NCI-H69 (cell line): Measurements from ENCODE around the gene CNNM2.
"Not testable (repeated sequence)": the region's sequence is repeated elsewhere in the genome, so short reads cannot be mapped to it uniquely, and the experiment has no call there.

Experiments used
- DNase-seq: peaks from one replicate; lab custom pipeline; 2025; lab: John Stamatoyannopoulos, UW

CNNM2 gene

DNA sequence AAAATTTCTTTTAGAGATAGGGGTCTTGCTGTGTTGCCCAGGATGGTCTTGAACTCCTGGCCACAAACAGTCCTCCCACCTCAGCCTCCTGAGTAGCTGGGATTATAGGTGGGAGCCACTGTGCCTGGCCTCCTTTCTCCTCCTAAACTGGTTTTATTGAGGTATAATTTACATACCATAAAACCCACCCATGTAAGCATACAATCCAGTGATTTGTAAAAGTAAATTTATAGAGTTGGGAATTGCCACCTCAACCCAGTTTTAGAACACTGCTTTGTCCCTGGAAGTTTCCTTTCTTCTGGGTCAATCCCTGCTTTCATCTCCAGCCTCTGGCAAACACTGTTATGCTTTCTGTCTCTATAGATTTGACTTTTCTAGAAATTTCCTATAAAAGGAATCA, 49.0 kb downstream of the CNNM2 start:
- no peak for DNase-seq

GRCh38 chr10:102970562-102971340, 52.7 kb downstream of the CNNM2 start:
- DNase-seq = no peak

GRCh38 chr10:102975483-102976379, 57.6 kb downstream of the CNNM2 start:
- no peak for DNase-seq

DNA sequence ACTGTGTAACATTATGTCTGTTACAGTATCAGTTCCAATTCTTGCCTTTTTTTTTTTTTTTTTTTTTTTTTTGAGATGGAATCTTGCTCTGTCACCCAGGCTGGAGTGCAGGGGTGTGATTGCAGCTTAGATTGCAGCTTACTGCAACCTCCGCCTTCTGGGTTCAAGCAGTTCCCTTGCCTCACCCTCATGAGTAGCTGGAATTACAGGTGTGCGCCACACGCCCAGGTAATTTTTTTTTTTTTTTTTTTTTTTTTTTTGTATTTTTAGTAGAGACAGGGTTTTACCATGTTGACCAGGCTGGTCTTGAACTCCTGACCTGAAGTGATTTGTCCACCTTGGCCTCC, 58.3 kb downstream of the CNNM2 start:
- DNase-seq = not testable (repeated sequence)

DNA sequence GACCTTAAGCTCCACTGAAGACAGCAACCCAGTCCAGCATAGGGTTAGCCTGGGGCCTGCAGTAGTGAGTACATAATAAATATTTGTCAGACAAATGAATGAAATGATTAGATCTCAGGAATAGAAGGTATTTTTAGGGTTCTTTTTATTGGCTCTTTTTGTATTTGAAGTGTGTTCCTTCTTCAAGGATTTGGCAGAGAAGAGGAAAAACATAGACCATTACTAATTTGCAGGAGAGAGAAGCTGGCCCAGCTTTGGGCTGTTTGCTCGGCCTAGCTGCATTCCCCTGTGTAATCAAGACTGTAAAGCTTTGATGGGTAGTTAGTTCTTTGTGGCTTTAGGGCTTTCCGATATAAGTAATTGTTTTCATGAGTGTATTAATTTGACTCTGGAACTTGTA, 64.2 kb downstream of the CNNM2 start:
- DNase-seq = no peak

DNA sequence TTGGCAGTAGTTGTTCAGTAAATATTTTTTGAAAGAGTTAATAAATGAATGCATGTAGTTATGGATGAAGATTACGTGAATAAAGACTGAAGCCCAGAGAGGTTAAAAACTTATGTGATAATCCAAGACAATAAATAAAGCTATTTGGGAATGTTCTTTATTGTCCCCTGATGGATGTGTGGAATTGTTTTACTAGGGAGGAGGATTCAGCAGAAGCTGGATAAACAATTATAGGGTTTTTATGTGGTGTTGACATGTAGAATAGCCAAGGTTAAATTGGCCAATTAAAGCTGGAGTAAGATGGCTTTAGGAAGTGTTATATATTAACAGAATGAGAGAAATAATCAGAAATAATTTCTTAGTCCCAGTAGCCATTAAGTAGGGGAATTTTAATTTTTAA, 66.0 kb downstream of the CNNM2 start:
- no peak for DNase-seq

GRCh38 chr10:102985811-102986210, 67.7 kb downstream of the CNNM2 start:
- DNase-seq = no peak

- DNase-seq = no peak
These were observed 70.6 kb downstream of the CNNM2 start for GRCh38 chr10:102988404-102989314.

DNA sequence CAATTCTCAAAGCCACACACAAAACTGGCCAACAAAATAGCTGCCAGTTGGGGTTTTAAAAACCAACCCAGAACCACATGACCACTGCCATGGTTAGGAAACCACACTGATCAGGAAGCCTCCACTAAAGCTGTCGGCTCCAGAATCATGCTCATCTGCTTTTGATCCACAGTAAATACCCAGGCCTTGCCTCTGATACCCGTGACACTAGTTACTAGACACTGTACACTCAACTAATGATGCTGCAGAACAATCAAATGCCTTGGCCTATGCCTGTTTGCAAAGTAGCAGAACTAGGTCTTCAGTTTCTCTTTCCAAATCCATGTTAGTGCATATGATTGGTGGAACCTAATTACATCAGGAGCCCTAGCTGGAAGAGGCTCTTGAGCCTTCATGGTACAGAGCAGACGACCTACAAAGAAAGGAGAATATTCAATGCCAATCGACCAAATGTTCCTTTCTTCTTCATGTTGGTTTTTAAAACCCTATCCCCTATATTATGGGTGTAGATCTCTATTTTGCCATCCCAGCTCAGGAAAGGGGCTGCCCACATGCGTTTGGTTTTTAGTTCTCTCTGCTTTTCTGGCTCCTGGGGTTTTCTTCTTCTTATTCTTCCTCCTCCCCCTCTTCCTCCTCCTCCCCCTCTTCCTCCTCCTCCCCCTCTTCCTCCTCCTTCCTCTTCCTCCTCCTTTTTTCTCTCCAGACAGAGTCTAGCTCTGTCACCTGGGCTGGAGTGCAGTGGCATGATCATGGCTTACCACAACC, 76.6 kb downstream of the CNNM2 start:
- DNase-seq = no peak

DNA sequence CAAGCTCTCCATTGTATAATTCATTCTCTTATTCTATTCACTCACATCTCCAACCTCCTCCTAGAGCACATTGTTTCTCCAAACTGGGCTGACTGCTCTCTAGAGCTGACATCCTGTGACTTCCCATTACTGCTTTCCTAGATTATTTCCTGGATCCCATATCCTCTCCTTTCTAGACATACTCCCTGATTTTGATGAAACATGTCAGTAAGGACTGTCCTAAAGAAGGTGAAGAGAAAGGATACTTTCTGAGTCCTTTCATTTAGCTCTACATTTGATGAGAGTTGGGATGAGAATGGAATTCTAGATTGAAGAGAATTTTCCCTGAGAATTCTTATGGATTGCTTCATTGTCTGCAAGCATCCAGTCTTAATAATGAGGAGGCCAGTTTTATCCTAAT, 78.8 kb downstream of the CNNM2 start:
- DNase-seq = no peak

DNA sequence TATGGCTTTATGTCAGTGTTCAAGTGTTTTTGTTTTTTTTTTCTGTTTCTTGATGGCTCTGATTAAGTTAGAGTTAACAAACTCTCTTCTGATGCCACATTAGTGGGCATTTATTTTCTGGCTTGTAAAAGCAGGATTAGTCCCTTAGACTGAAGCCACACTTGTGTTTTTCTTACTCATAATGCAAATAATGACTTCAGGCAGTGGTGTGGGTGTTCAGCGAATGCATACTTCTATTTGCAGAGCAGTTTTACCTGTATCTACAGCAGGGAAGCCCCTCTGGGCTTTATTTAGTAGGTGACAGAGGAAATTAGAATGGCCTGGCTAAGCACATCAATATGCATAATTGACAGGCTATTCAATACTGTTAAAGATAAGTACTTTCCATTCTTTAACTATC, 79.9 kb downstream of the CNNM2 start:
- DNase-seq = peak; percentile 32

DNA sequence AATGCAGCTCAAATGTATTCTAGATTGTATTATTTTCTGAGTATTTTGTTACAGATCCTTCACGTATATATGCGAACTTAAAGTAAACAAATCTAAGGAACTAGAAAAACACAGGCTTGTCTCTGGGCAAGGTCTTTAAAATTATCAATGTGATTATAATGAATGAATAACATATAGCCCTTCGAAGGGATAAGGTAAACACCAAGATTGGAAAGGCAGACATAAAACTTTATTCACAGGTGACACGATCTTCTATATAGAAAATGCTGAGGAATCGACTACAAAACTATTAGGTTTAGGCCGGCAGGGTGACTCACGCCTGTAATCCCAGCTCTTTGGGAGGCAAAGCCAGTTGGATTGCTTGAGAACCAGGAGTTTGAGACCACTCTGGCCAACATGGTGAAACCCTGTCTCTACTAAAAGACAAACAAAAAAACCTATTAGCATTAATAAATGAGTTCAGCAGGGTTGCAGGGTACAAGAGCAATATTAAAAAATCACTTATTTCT, 80.4 kb downstream of the CNNM2 start:
- DNase-seq = no peak

DNA sequence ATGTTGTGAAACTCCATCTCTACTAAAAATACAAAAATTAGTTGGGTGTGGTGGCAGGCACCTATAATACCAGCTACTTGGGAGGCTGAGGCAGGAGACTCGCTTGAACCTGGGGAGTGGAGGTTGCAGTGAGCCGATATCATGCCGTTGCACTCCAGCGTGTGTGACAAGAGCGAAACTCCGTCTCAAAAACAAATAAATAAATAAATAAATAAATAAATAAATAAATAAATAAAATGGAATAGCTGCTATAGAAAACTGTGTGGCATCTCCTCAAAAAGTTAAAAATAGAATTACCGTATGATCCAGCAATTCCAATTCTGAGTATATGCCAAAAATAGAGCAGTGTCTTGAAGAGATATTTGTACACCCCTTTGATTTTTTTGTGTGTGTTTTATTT, 82.0 kb downstream of the CNNM2 start:
- DNase-seq = not testable (repeated sequence)

DNA sequence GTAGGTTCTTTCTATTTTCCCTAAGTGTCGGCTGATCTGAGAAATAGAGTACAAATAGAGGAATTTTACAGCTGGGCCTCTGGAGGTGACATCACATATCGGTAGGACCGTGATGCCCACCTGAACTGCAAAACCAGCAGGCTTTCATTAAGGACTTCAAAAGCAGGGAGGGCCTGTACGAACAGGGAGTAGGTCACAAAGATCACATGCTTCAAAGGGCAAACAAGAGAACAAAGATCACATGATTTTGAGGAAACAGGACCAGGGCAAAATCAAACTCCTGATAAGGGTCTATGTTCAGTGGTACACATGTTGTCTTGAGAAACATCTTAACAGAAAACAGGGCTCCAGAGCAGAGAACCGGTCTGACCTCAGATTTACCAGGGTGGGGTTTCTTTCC, 88.9 kb downstream of the CNNM2 start:
- no peak for DNase-seq

GRCh38 chr10:103013416-103013815, 95.3 kb downstream of the CNNM2 start:
- no peak for DNase-seq

GRCh38 chr10:103019425-103019824, 101.3 kb downstream of the CNNM2 start:
- no peak for DNase-seq

DNA sequence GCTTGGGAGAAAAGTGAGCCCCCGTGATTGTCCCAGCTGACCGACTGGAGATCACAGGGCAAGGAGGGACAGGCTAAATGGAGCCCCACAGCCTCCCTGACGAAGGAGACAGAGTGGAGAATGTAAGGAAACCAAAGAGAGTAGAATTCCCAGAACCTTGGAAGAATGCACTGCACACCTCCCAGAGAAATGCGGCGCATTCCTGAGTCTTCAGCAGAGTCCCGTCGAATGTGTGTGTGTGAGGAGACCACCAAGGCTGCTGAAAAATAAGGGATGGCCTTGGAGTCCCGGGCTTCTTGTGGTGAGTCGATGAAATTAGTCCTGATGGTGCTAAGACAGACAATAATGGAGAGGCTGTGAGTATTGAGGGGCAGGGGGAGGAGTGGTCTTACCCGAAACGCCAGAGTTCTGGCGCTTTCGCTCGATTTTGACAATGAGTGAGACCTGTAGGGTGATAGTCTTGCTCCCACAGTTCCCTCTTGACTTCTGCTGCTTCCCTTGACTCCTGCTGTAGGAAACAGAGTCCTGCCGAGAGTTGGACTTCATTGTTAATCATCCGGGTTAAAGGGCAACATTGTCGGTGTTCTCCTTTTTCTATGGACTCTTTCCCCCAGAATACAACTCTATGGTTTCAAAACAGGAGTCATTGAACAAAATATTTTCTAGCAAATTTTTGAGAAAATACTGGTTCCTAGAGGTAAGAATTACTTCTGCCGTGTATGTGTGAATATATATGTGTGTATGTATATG, 103.2 kb downstream of the CNNM2 start:
- no peak for DNase-seq

GRCh38 chr10:103021900-103022293, 103.8 kb downstream of the CNNM2 start:
- DNase-seq = no peak

- DNase-seq = no peak
These were observed 107.6 kb downstream of the CNNM2 start for GRCh38 chr10:103025696-103026095.

DNA sequence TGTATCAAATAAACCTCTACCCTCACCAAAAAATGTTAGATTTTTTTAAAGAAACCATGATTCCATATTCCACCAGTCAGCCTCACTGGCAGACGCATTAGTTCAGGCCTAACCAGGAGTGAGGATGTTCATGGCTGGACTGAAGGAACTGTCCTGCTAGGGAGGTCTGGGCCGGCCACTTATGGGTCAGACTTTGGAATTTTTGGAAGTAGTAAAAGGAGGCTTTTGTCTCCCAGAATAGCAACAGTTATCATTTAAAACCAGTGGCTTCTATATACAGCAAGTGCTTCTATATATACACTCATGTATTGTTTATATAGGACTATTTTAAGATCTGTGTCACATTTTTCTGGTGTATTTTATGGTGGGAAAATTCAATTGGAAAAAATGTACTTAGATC, 120.5 kb downstream of the CNNM2 start:
- DNase-seq = no peak

GRCh38 chr10:103040418-103040817, 122.3 kb downstream of the CNNM2 start:
- no peak for DNase-seq
